Measurements from ENCODE around the gene TMEM45B.
A peak's percentile ranks its signal among the peaks of the same experiment; 100 is the strongest.
"Not testable (repeated sequence)": the region's sequence is repeated elsewhere in the genome, so short reads cannot be mapped to it uniquely, and the experiment has no call there.

The TMEM45B gene

DNA sequence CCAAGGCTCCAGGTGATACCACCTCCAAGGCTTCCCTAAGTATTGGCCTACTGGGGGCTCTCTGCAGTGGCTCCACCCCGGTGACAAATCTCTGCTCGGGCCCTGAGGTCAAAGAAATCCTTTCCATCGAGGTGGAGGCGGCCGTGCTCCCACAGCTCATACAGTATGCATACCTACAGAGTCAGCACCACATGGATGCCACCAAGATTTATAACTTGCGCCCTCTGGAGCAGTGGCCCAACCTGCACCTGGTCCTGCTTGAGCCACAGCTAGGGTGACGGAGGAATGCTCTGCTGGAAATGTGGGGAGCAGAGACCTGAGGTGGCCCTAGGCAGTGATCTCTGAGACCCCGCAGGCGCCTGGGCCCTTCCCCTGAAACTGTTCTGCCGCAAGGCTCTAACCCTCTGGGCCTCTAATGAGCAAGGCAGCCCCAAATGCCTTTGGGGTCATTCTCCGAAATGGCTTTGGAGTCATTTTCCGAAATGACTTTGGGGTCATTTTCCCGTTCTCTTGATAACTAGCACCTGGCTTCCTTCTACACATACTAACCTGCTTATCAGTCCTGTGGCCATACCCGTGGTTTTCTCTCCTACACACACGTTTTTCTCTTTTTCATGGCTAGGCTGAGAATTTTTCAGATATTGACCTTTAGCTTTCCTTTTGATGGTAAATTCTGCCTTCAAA, 33.9 kb downstream of the TMEM45B start:
- no peak for DNase-seq (ENCODE audit: low read depth in 2 of 3, low spot score in 2 of 3)

DNA sequence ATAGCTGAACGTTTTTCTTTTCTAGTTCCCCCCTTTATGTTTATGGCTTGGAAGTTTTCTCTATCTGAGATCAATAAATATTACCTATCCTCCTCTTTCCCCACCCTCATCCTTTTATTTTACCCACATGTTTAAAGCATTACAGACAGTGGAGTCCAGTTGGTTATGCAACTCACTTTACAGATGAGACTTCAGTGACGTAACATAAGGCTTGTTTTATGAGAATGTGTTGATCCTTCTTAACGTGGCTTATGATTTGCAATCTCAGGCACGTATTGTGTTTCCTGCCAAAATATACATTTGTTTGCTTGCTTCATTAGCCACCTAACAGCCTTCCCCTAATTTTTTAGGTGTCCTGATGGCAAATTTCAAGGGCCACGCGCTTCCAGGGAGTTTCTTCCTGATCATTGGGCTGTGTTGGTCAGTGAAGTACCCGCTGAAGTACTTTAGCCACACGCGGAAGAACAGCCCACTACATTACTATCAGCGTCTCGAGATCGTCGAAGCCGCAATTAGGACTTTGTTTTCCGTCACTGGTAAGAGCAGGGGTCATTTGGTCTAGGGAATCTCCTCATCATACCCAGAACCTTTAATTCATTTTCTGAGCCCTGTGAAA, 36.6 kb downstream of the TMEM45B start:
- DNase-seq (ENCODE audit: low read depth in 2 of 3, low spot score in 2 of 3): no peak

DNA sequence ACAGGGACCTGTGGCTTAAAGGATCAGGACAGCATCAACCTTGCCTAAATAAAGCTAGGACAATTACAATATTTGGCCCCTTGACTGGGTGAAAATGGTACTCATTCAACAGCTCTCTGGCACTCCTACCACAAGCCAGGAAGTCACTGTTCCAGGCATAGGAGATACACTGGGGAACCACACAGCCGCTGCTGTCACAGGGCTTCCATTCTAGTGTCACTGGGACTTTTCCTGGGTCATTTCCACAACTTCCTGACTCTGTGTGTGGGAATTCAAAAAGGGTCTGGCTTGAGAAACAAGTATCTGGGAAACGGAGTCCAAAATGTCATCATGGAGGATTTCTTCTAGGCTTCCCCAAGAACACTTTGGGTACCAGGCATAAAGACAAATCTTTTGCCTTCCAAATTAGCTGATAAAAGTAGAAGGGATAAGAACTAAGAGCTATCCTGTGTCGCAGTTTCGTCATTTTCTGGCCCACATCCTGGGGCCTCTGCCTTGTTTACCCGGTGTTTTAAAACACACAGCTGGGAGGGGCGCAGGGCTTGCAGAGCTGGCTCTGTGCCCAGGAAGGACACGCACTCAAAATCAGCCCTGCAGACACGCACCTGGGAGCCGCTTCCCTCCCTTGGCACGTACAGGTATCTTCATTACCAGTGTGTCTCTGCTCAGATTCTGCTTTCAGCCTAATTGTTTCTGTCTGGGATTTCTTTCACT, 38.0 kb downstream of the TMEM45B start:
- no peak for DNase-seq (ENCODE audit: low read depth in 2 of 3, low spot score in 2 of 3)

DNA sequence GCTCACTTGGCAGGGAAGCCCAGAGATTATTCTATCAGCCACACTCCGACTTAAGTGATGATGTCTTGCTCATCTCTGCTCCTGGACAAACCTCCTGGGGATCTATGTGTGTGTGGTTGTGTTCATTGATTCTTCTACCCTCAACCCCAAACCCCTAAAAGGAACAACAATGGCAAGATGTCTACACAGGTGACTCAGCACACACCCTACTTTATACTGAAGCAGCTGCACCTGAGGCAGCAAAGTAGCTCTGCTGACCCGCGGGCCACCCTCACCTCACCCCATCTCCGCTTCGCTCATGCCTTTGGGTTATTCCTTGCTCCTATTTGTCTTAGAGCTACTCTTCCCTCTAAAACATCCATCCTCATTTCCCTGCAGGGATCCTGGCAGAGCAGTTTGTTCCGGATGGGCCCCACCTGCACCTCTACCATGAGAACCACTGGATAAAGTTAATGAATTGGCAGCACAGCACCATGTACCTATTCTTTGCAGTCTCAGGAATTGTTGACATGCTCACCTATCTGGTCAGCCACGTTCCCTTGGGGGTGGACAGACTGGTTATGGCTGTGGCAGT, 38.7 kb downstream of the TMEM45B start:
- DNase-seq (ENCODE audit: low read depth in 2 of 3, low spot score in 2 of 3): no peak

DNA sequence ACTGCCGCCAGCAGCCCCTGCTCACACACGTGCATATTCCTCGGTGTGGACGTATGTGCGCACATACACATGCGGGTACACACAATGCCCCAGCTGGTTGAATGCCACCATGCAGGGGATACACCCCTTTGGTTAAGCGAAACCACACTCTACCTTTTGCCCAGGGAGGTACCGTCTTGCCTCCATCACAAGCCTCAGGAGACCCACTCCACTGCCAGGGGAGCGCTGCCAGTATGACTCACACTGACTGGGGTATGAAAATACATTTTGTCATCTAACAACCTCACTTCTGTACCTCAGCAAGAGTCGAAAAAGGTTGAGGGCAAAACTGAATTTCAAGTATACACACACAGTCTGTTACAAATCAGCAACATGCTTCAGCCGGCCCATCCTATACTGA, 39.4 kb downstream of the TMEM45B start:
- no peak for DNase-seq (ENCODE audit: low read depth in 2 of 3, low spot score in 2 of 3)

DNA sequence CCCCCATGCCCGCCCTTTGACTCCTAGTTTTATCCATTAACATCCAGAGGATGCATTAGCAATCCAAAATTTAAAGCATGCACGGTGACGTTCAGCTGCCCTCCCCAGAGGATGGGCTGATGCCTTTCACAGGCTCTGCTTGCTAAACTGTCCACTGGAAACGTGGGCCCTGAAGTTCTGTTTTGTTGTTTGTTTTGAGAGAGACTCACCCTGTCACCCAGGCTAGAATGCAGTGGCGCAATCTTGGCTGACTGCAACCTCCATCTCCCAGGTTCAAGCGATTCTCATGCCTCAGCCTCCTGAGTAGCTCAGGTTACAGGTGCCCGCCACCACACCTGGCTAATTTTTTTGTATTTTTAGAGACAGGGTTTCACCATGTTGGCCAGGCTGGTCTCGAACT, 40.4 kb downstream of the TMEM45B start:
- DNase-seq (ENCODE audit: low read depth in 2 of 3, low spot score in 2 of 3): no peak

DNA sequence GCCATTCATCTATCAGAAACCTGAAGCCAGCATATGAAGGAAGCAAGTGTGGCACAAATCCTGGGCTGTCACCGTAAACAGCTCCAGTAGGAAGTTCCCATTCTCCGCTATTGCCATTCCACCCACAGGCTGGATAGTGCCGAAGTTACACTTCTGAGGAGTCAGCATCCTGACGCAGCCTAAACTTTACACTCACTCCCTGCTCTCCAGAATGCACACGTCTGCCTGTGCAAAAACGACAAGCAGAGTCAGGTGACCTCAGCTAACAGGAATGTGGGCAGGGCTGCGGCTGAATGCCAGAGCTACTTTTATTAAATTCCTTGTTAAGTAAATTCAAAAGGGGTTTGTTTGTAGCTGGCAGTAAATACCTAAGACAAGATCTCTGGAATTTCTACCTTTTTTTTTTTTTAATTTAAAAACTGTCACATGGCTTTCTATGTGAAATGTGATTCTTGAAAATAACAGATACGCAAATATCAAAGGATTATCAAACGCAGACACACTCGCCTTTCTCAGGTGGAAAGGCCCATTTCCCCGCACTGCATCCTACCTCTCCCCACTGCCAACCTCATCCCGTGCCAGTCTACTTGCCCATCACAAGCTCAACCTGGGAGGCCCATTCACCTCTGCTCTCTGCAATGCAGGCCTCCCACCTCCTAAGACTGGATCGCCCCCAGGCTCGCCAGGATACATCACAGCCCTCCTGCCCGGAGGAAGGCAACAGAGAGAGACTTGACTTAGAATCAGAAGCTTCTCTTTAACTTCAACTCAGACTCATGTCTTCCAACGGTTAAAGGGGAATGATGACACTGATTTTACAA, 46.3 kb downstream of the TMEM45B start:
- no peak for DNase-seq (ENCODE audit: low read depth in 2 of 3, low spot score in 2 of 3)

DNA sequence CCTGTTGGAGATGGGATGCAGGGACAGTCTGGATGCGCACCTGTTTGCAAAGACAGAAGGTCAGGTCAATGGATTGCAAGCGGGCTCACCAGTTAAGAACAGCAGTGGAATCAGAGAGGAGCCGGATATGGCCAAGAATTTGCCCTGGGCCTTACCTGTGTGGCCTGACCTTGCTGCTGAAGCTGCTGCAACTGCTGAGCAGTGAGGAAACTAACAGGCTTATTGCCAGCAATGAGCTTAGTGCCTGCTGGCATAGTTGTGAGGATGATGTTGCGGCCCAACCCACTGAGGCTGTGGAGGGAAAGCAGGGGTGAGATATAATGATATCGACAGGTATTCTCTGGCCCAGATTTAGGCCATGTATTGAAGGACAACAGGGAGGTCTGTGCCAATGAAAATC, 49.2 kb downstream of the TMEM45B start:
- no peak for DNase-seq (ENCODE audit: low read depth in 2 of 3, low spot score in 2 of 3)

DNA sequence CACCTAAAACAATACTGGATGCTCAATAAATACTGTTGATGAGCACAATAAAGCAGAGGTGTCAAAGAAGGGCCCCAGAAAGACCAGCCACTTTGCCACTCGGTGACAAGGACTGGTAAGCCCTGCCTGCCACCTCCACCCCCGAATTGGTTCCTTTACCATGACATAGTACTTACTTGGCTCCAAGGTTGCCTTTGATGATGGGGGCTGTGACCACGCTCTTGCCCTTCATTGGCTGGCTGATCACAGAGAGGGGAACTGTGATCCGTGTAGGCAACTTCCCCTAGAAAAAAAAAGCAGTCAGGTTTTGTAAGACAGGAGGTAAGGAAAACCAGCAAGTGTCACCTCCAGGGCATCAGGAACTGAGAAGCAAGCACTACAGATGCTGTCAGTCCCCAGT, 50.1 kb downstream of the TMEM45B start:
- no peak for DNase-seq (ENCODE audit: low read depth in 2 of 3, low spot score in 2 of 3)

DNA sequence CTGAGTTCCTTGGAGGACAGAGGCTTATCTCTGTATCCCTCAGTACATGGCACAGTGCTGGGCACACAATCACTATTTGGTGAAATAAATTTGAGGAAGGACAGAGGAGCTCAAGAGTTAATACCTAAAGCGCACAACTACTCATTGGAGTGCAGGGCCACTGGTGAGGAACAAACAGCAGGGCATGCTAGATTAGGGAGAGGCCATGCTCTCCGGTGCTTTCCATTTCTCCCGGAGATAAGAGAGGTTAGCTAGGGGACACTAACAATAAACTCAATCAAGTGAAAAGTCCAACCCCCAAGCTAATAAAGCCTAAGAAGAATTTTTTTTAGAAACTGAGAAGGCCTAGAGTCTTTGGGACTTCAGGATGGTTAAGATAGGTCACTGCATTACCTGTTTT, 50.7 kb downstream of the TMEM45B start:
- no peak for DNase-seq (ENCODE audit: low read depth in 2 of 3, low spot score in 2 of 3)

DNA sequence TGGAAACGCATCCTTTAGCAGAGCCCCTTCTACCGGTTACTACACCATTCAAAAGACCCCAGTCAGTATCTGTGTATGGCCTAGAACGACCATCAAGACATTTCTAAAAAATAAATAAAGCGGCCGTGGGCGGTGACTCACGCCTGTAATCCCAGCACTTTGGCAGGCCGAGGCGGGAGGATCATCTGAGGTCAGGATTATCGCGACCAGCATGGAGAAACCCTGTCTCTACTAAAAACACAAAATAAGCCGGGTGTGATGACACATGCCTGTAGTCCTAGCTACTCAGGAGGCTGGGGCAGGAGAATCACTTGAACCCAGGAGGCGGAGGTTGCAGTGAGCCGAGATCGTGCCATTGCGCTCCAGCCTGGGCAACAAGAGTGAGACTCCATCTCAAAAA, 53.0 kb downstream of the TMEM45B start:
- DNase-seq (ENCODE audit: low read depth in 2 of 3, low spot score in 2 of 3): not testable (repeated sequence)

DNA sequence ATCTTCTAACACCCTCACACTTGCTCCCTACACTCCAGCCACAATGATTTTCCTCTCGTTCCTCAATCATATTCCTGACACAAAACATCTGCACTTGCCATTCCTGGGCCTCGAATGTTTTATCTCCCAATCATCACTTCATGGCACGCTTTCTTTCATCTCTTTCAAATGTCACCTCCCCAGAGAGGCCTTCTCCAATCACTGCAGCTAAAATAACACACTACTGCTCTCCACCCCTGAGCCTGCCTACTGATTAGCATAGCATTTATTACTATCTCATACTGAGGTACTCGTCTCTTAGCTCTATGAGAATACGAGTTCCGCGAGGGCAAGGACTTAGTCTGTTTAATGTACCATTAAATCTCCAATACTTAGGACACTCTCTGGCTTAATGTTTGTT, 56.3 kb downstream of the TMEM45B start:
- DNase-seq (ENCODE audit: low read depth in 2 of 3, low spot score in 2 of 3): no peak

DNA sequence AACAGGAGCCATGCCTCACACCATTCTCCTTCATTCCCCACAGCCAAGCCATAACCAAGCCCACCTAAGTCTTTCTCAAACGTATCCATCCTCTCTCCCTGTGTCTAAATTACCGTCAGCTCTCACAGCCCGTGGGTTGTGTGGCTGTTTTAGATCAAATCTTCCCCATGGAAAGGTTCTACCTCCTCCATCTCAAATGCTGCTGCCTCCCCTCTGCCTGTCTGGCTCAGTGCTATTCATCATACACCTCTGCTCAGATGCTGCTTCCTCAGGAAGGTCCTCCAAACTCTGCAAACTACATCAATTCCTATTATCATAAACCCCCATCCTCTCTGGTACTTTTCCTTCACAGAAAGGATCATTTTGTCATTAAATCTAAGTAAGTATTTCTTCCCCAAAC, 64.7 kb downstream of the TMEM45B start:
- no peak for DNase-seq (ENCODE audit: low read depth in 2 of 3, low spot score in 2 of 3)

DNA sequence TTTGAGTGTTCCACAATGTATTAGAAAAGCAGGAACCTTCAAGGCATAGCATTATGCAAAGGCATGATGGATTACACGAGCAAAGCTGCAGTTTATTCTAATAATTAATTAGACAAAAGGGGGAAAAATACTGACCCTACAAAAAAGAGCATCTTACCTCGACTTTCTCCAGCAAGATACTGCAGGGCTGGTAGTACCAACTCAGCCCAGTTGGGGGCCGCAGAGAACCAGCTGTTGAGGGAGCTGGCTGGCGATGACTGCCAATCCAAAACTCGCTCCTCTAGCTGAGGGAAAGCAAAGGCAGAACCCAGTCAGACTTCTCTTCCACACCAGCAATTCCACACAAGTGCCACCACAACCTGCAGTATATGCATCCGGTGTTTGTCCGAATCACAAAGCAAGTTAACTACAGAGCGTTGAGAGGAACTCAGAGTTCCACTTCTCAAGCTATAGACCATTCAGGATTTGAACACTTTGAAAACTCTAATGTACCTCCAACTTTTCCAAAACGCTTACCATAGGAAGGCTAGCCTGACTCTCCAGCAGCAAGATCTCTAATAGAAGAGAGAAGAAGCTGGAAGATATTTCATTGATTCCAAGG, 66.0 kb downstream of the TMEM45B start:
- peak in 1 of 3 experiments; percentile 21 for DNase-seq (ENCODE audit: low read depth in 2 of 3, low spot score in 2 of 3)

DNA sequence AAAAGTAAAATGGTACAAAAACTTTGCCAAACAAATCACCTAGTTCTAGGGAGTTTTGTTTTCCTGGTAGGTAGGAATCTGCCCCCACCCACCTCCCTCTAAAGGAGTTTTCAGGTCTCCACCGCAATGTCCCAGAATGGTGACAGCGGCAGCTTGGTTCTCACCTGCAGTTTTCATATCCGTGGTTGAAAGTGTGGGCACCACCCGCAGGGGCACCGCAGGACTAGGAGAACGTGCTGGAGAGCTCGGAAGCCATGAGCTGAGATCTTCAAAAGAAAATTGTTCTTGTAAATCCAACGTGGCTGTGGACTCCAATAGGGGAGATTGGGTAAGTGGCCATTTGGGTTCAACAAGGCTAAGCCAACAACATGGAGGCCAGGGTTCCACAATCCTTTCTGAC, 68.9 kb downstream of the TMEM45B start:
- no peak for DNase-seq (ENCODE audit: low read depth in 2 of 3, low spot score in 2 of 3)

DNA sequence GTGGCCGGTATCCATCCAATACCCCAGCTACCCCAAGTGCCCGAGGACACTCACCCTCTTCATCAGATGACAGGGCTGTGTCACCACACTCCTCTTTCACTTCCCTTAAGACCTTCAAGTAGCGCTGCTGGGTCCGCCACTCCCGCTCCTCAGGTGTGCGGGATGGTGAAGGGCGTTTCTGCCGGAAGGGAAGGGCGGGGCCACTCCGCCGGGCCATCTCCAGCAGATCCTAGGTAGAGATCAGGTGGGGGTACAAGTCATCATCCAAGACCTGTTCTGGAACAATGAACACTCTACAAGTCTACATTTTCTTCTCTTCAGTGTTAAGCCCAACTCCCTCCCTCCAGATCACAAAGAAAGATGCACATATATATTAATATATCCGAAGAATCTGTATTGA, 69.7 kb downstream of the TMEM45B start:
- DNase-seq (ENCODE audit: low read depth in 2 of 3, low spot score in 2 of 3): no peak

DNA sequence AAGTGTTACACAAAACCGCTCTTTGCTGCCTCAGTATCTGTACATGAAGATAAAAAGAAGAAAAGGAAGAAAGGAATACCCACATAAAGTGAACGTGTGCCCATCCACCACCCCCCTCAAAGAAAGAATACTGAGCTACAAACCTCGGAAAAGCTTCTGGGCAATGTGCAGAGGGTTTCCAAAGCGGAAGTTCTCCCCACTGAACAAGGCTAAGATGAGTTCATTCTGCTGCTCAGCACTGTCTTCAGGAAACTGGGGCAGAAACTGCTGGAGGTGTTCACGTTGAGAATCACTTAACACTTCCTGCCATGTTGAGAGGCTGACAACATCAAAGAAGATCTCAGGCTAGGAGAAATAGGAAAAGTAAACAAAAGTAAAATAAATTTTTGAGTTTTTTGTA, 72.8 kb downstream of the TMEM45B start:
- DNase-seq (ENCODE audit: low read depth in 2 of 3, low spot score in 2 of 3): no peak

DNA sequence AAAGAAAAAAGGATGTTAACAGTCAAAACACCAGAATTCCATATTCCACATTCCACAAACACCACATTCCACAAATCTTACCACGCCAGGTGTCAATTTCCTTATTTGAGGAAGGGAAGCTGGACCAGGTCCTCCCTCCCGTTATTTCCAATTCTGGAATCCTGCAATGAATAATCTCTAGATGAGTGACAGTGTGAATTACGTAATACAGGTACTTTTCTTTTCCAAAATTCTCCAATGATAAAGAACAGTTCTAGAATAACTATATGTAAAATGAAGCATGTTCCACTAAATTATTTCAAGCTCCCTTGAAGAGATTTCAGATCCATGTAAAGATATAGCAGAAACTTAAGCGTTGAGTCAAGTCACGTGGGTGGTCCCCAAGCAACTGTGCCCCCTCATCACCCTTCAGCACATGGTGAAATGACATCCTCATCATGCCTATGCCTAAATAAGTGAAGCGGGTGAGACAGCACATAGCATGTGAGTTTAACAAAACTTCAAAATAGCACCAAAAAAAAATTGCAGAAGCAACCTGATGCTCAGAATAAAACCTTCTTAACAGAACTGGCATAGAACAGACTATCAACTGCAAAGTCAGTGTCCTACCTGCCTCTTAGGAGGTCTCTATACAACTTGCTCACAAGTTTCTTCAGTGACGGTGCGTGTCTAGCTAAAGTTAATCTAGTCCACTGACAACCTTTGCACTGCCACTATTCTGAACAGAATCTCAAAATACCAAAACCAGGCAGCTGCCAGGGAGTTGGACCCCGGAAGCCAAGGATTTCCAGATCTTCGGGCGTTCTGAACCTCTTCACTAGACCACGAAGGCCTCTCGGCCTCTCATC, 78.9 kb downstream of the TMEM45B start:
- no peak for DNase-seq (ENCODE audit: low read depth in 2 of 3, low spot score in 2 of 3)

DNA sequence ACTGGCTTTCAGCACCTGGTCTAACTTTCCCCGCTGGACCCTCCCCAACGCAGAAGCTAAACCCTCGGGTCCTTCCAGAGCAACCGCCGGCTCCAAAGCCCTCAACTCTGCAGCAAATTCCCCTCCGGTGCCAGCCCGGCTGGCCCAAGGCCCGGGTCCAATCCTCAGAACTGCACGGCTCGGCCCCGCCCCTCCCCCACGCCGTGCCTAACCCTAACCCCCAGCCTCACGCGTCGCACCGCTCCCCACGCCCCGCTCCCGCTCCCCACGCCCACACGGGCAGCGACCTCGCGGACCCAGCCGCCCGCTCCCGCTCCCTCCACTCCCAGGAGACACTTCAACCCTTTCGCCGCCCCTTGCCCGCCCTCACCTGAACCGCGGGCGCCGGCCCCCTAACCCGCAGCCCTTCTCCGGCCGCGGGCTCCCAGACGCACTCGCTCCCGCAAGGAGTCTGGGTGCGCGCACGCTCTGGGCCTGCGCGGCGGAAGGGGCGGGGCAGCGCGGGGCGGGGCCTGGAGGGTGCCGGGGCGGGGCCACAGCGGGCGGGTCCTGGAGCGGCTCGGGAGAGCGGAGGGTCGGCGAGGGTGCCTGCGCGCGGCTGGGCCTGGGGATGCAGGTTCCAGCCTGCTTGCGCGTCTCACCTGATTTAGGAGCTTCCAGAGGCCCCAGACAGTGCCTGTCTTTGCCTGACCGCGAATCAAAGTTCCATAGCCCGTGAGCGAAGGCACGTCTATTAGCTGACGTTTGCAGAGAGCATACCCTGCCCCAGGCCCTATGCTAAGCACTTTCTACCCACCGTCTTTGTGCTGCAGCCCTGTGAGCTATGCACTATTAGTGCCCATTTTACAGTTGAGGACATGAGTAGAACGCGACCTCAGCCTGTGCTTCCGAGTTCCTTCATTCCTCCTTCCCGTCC, 79.7 kb downstream of the TMEM45B start, which contains the start of gene NFRKB:
TSS of gene NFRKB (minus strand) at position 453 of the 916 bp plus-strand sequence. CDS start 2,729 bp downstream, outside the sequence.
- peak; percentile 76 to 78 (median 77) for DNase-seq (ENCODE audit: low read depth in 2 of 3, low spot score in 2 of 3)
